GM12878 (cell line): ENCODE data around the gene PCGF1. TPM values are rescaled to one million over a fixed set of nuclear protein-coding genes. Genes with fewer than 3 reads are reported as not detected.
A peak's percentile ranks its signal among the peaks of the same experiment; 100 is the strongest.

ENCODE experiments used
- ATAC-seq: fragments of 200-7000 bp; cut with Tn5 transposase; 3 replicates; pipeline ENCODE4 v1.9.1; 2020; ENCODE audit warnings: mild to moderate bottlenecking, moderate library complexity
- BruUV-seq: library from RNA; stranded (reverse); fragments of 400-500 nt; replicated peaks from 2 replicates; lab custom pipeline; 2021; lab: Mats Ljungman, UMichigan
- CTCF ChIA-PET: fragments of 300-600 bp; sonication (Branson Sonifier 250); formaldehyde crosslinking; extraction: SDS; loops from one replicate; lab custom pipeline; 2021; ENCODE audit warnings: inconsistent platforms; lab: Yijun Ruan, JAX
- POLR2A ChIA-PET: fragments of 350-600 bp; formaldehyde crosslinking; extraction: SDS; loops from one replicate; lab custom pipeline; 2021; ENCODE audit warnings: inconsistent platforms; lab: Charles Lee
- RAD21 ChIA-PET: fragments of 300-600 bp; sonication (Branson Sonifier 250); formaldehyde crosslinking; loops from one replicate; lab custom pipeline; 2023; ENCODE audit warnings: antibody characterized with exemption; ENCODE audit not compliant: unreplicated experiment; lab: Charles Lee
- SMC1A ChIA-PET: fragments of 300-600 bp; sonication (Branson Sonifier 250); formaldehyde crosslinking; loops from one replicate; lab custom pipeline; 2023; ENCODE audit not compliant: unreplicated experiment, uncharacterized antibody; lab: Charles Lee
- DNase-seq: peaks from one replicate; pipeline ENCODE4 v3.0.0-alpha.2; 2011; ENCODE audit warnings: low read depth, low spot score
- FAIRE-seq: peaks from 3 replicates; lab custom pipeline; 2011; peaks lifted over from hg19 to GRCh38; lab: Jason Lieb, UNC
- H2AFZ ChIP-seq: 2 replicates; pipeline ENCODE4 v1.6.0; 2011; ENCODE audit warnings: low read depth, low read length, control low read depth; ENCODE audit not compliant: control insufficient read depth
- H3K27ac ChIP-seq: 2 replicates; pipeline ENCODE4 v1.5.1; 2011; ENCODE audit warnings: control low read depth; ENCODE audit not compliant: control insufficient read depth, insufficient read depth
- H3K27me3 ChIP-seq, 2 experiments: replicated peaks in 1 of 2; 2 replicates each; pipeline versions ENCODE4 v1.6.0 to v1.6.1; 2011; ENCODE audit warnings: low read length in 1 of 2; ENCODE audit not compliant: control insufficient read depth in 2 of 2, insufficient read depth in 2 of 2
- H3K36me3 ChIP-seq, 2 experiments: 2 replicates each; pipeline ENCODE4 v1.5.1; 2011; ENCODE audit warnings: low read length in 1 of 2; ENCODE audit not compliant: control insufficient read depth in 2 of 2, insufficient read depth in 2 of 2
- H3K4me1 ChIP-seq: 2 replicates; pipeline ENCODE4 v1.6.1; 2011; ENCODE audit warnings: mild to moderate bottlenecking, low read length, moderate library complexity, mixed read lengths; ENCODE audit not compliant: control insufficient read depth, insufficient read depth
- H3K4me2 ChIP-seq: 2 replicates; pipeline ENCODE4 v1.6.0; 2011; ENCODE audit warnings: control low read depth; ENCODE audit not compliant: control insufficient read depth, insufficient read depth
- H3K4me3 ChIP-seq: fragments of 200-600 bp; sonication (generic); 2 replicates; pipeline ENCODE4 v1.5.1; 2016
- H3K79me2 ChIP-seq: 2 replicates; pipeline ENCODE4 v1.6.0; 2011; ENCODE audit warnings: low read length; ENCODE audit not compliant: control insufficient read depth, insufficient read depth
- H3K9ac ChIP-seq: 2 replicates; pipeline ENCODE4 v1.8.0; 2011; ENCODE audit warnings: low read length, control low read depth, mixed read lengths; ENCODE audit not compliant: control insufficient read depth, insufficient read depth
- H3K9me3 ChIP-seq: replicated peaks from 3 replicates; pipeline ENCODE4 v1.5.1; 2011; ENCODE audit warnings: mild to moderate bottlenecking, low read length; ENCODE audit not compliant: control insufficient read depth, insufficient read depth
- H4K20me1 ChIP-seq: 2 replicates; pipeline ENCODE4 v1.6.0; 2011; ENCODE audit not compliant: control insufficient read depth, insufficient read depth
- BHLHE40 ChIP-seq, 2 experiments: fragments of 450-650 bp in 1 of 2; IDR thresholded peaks; 2 replicates each; pipeline ENCODE4 v1.6.1; 2011 to 2017; ENCODE audit warnings: low read depth in 2 of 2, borderline replicate concordance in 1 of 2, improper control_type of control experiment in 1 of 2, low read length in 1 of 2, mild to moderate bottlenecking in 1 of 2
- CBFB ChIP-seq: IDR thresholded peaks from 2 replicates; pipeline ENCODE4 v1.6.1; 2016; ENCODE audit warnings: antibody characterized with exemption, low read depth
- DPF2 ChIP-seq: fragments of 450-650 bp; IDR thresholded peaks from 2 replicates; pipeline ENCODE4 v1.6.1; 2017; ENCODE audit warnings: mild to moderate bottlenecking
- HCFC1 ChIP-seq: fragments of 150-350 bp; IDR thresholded peaks from 2 replicates; pipeline ENCODE4 v1.6.1; 2014; ENCODE audit warnings: low read length
- IKZF1 ChIP-seq: fragments of 450-650 bp; conservative IDR thresholded peaks from 2 replicates; pipeline ENCODE4 v1.6.1; 2017; ENCODE audit warnings: antibody characterized with exemption, mild to moderate bottlenecking
- IKZF2 ChIP-seq, 2 experiments: fragments of 450-650 bp; IDR thresholded peaks; 2 replicates each; pipeline ENCODE4 v1.6.1; 2017; ENCODE audit warnings: mild to moderate bottlenecking in 2 of 2, moderate library complexity in 2 of 2
- MLLT1 ChIP-seq: fragments of 450-650 bp; IDR thresholded peaks from 2 replicates; pipeline ENCODE4 v1.6.1; 2016; ENCODE audit warnings: mild to moderate bottlenecking
- NKRF ChIP-seq: fragments of 450-650 bp; conservative IDR thresholded peaks from 2 replicates; pipeline ENCODE4 v1.6.1; 2017; ENCODE audit warnings: mild to moderate bottlenecking, moderate library complexity
- PAX5 ChIP-seq: IDR thresholded peaks from 2 replicates; pipeline ENCODE4 v1.6.1; 2011; ENCODE audit warnings: low read depth, low read length, borderline replicate concordance
- POLR2A ChIP-seq: IDR thresholded peaks from 2 replicates; pipeline ENCODE4 v1.6.1; 2011; ENCODE audit warnings: low read depth, mild to moderate bottlenecking, low read length
- POLR2AphosphoS5 ChIP-seq: IDR thresholded peaks from 2 replicates; pipeline ENCODE4 v1.6.1; 2011; ENCODE audit warnings: mild to moderate bottlenecking, low read length, inconsistent platforms
- RELB ChIP-seq: fragments of 450-650 bp; IDR thresholded peaks from 2 replicates; pipeline ENCODE4 v1.6.1; 2017; ENCODE audit warnings: low read depth, mild to moderate bottlenecking, moderate library complexity
- SIX5 ChIP-seq: IDR thresholded peaks from 2 replicates; pipeline ENCODE4 v1.6.1; 2011; ENCODE audit warnings: mild to moderate bottlenecking, low read depth, low read length, moderate library complexity; ENCODE audit not compliant: severe bottlenecking
- SMAD1 ChIP-seq: fragments of 450-650 bp; IDR thresholded peaks from 2 replicates; pipeline ENCODE4 v1.6.1; 2018; ENCODE audit warnings: mild to moderate bottlenecking, low read depth; ENCODE audit not compliant: partially characterized antibody
- SPI1 ChIP-seq: IDR thresholded peaks from 2 replicates; pipeline ENCODE4 v1.6.1; 2011; ENCODE audit warnings: low read depth, mild to moderate bottlenecking, low read length, moderate library complexity, borderline replicate concordance; ENCODE audit not compliant: insufficient read depth
- TARDBP ChIP-seq: IDR thresholded peaks from 2 replicates; pipeline ENCODE4 v1.6.1; 2016; ENCODE audit warnings: borderline replicate concordance
- YY1 ChIP-seq: IDR thresholded peaks from 2 replicates; pipeline ENCODE4 v1.6.1; 2011; ENCODE audit warnings: low read depth, mild to moderate bottlenecking, low read length
- ZBED1 ChIP-seq: IDR thresholded peaks from 2 replicates; pipeline ENCODE4 v1.6.1; 2016; ENCODE audit warnings: borderline replicate concordance
- WGBS: methylation state at CpG from one replicate; pipeline ENCODE4 v1.1.6; 2016; ENCODE audit warnings: low lambda C conversion rate; ENCODE audit not compliant: insufficient replicate concordance, insufficient coverage; ENCODE audit errors: missing lambda C conversion rate; 5-methylcytosine and 5-hydroxymethylcytosine counted together
- in situ Hi-C: fragments of 300-500 bp; cut with MboI; formaldehyde crosslinking; loops from 9 replicates; pipeline ENCODE4 v1.14.3; 2018; ENCODE audit warnings: mixed read lengths
- intact Hi-C: fragments of 100-400 bp; cut with micrococcal nuclease; formaldehyde crosslinking; loops from one replicate; pipeline ENCODE4 v1.14.2; 2022; ENCODE audit not compliant: unreplicated experiment
- polyA plus RNA-seq, 11 experiments: library from polyadenylated mRNA; depleted of rRNA in 4 of 11; unstranded in 6 of 11; stranded (reverse) in 5 of 11; fragments of >200 nt; fragmentation: Nextera tagmentation in 4 of 11; fragmentation: Illumina TruSeq in 1 of 11; extraction: Ambion mirVana in 4 of 11; extraction: Trizol in 1 of 11; gene quantifications; 1 replicate in 1 of 11; 2 replicates in 10 of 11; pipeline versions ENCODE4 v1.2.1 to v1.2.3, GENCODE V29; 2011 to 2016; ENCODE audit warnings: inconsistent platforms in 2 of 11, missing spikeins in 2 of 11, low read depth in 1 of 11
- total RNA-seq, 4 experiments: library from RNA; depleted of rRNA in 3 of 4; stranded (reverse); fragments of >200 nt in 3 of 4; fragmentation: Illumina TruSeq in 1 of 4; extraction: Trizol in 1 of 4; gene quantifications; 2 replicates each; pipeline versions ENCODE4 v1.2.1 to v1.2.3, GENCODE V29; 2013 to 2021

Gene PCGF1
- total and polyA plus RNA-seq, 10 of the 15 experiments (the other 5 are each of a cell fraction or from before 2014, with no cell fraction given): 23.1 to 50.8 (median 27.4) TPM

GRCh38 chr2:74554820-74555531 is 47.5 kb upstream of the PCGF1 start:
- Histone ChIP-seq H3K4me1 (peaks cover 27% of the 10 kb centered on the region), H2AFZ (peak overlapping the region; percentile 81), H3K9me3 (no peaks in the 10 kb centered on the region; the same call in 2 of the 3 replicates), H3K27ac (peak overlapping the region; percentile 93), H3K27me3 (no peaks in the 10 kb centered on the region), H3K4me2 (peak overlapping the region; percentile 91), H4K20me1 (no peaks in the 10 kb centered on the region), H3K36me3 (peaks cover 1 to 11% of the 10 kb centered on the region in 2 experiments; a peak in 2 of 4 replicates), H3K79me2 (peaks cover 67% of the 10 kb centered on the region), H3K9ac (peak overlapping the region; percentile 96), H3K4me3 (peak overlapping the region; percentile 95)
- ChIA-PET RAD21 (interaction anchor here (0.8 to 6.5 kb wide), 4 partner anchors 15 to 115 kb away, joined by 3 to 96 read pairs (median 4); no protein-coding TSS in a partner anchor), POLR2A (interaction anchor here (0.5 to 17.8 kb wide), 3 partner anchors 15 to 172 kb away, joined by 4 to 441 read pairs (median 4); no protein-coding TSS in a partner anchor), CTCF (interaction anchor here (1.1 to 8.5 kb wide), 6 partner anchors 8 to 31 kb away, joined by 3 to 115 read pairs (median 5); no protein-coding TSS in a partner anchor), SMC1A (interaction anchor here (0.9 to 4.8 kb wide), 9 partner anchors 11 to 46 kb away, joined by 3 to 42 read pairs (median 4); partner anchors contain the start of genes AUP1 and HTRA2)
- intact Hi-C loops (loop anchor here (1.0 to 2.0 kb wide), 2 partner anchors 16 to 25 kb away; no protein-coding TSS in a partner anchor), in situ Hi-C loops (no loop called here)
- no peak for DNase-seq
- under 1% methylated on average over 58 of the region's 58 CpGs for WGBS
- peak; percentile 57 for ATAC-seq
- BruUV-seq: TSS peak; percentile 73
- FAIRE-seq: no peak
- TF ChIP-seq POLR2AphosphoS5 (peak; percentile 35; the same call in 1 of the 2 replicates), YY1 (0 out of 2 replicates have a peak, but pooled peaks have one; percentile 51), RELB (peak; percentile 45; the same call in 1 of the 2 replicates), PAX5 (no peak), SIX5 (no peak), SMAD1 (no peak), BHLHE40 (IDR thresholded peaks at IDR 0.05; ENCODE audit: borderline replicate concordance in 1 of 2, low read depth in 2 of 2, low read length in 1 of 2) (peak in 1 of 2 experiments; percentile 19; a peak in 1 of 4 replicates), POLR2A (peak; percentile 60; the same call in 1 of the 2 replicates), HCFC1 (0 out of 2 replicates have a peak, but pooled peaks have one; percentile 23), NKRF (0 out of 2 replicates have a peak, but pooled peaks have one; percentile 39), CBFB (peak; percentile 15; the same call in 1 of the 2 replicates), TARDBP (peak; percentile 12; the same call in 1 of the 2 replicates), SPI1 (no peak), MLLT1 (peak; percentile 33; the same call in 1 of the 2 replicates), IKZF1 (peak; percentile 53), ZBED1 (no peak), DPF2 (0 out of 2 replicates have a peak, but pooled peaks have one; percentile 38), IKZF2 (IDR thresholded peaks at IDR 0.05) (peak in 1 of 2 experiments; percentile 34)
